ENCODE results near the gene AXDND1.

DNA sequence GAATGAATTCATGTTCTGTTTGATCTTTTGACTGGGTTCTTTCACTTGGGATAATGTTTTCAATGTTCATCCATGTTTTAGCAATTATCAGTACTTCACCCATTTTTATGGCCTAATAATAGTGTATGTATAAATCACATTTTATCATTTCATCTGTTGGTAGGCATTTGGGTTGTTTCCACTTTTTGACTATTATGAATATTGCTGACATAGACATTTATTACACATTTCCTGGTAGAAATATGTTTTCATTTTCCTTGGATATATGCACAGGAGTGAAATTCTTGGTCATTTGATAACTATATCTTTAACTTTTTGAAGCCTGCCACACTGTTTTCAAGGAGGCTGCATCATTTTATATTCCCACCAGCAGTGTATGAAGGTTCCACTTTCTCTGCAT is 79.8 kb downstream of the AXDND1 start:
- TF ChIP-seq CTCF (IDR thresholded peaks at IDR 0.05): no peak
- TF ChIP-seq POLR2A (IDR thresholded peaks at IDR 0.05): no peak
